Upper lobe of left lung (tissue), 4 donors: ENCODE data around the gene TMCC3.

Experiments
- POLR2AphosphoS5 ChIP-seq, 2 donors: sonication (generic); formaldehyde crosslinking; IDR thresholded peaks; one replicate each; pipeline ENCODE4 v1.5.1; 2017; ENCODE audit warnings: antibody characterized with exemption in 2 of 2
- TF ChIP-seq, protein P1 (sequence below), 6 experiments: fragments of 450-650 bp in 4 of 6; fragments of 200-600 bp in 2 of 6; sonication (generic) in 2 of 6; IDR thresholded peaks; one replicate each; pipeline ENCODE4 v1.5.1; 2016 to 2019; ENCODE audit warnings: antibody characterized with exemption in 6 of 6

DNA sequence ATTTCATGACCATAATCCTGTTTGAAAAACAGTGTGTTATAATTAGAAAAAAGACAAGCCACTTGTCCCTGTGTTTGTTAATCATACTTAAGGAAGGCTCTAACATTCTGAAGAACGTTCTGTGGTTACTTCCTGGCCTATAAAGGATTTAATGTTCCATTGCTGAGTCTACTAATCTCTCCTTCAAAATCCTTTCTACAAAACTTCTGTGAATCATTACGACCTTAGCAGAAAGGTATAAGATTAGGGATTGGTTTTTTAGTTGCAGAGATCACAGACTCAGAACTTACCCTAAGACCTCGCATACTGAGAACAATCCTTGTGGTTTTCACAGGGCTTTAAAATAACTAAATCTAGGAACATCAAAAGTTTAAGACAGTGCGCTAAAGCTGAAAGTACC lies 48.3 kb downstream of the TMCC3 start:
- TF ChIP-seq, protein P1, sequence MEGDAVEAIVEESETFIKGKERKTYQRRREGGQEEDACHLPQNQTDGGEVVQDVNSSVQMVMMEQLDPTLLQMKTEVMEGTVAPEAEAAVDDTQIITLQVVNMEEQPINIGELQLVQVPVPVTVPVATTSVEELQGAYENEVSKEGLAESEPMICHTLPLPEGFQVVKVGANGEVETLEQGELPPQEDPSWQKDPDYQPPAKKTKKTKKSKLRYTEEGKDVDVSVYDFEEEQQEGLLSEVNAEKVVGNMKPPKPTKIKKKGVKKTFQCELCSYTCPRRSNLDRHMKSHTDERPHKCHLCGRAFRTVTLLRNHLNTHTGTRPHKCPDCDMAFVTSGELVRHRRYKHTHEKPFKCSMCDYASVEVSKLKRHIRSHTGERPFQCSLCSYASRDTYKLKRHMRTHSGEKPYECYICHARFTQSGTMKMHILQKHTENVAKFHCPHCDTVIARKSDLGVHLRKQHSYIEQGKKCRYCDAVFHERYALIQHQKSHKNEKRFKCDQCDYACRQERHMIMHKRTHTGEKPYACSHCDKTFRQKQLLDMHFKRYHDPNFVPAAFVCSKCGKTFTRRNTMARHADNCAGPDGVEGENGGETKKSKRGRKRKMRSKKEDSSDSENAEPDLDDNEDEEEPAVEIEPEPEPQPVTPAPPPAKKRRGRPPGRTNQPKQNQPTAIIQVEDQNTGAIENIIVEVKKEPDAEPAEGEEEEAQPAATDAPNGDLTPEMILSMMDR (IDR thresholded peaks at IDR 0.05) = no peak
- no peak for TF ChIP-seq POLR2AphosphoS5 (IDR thresholded peaks at IDR 0.05)
